ENCODE measurements around the gene MDC1. TPM values are rescaled to one million over a fixed set of nuclear protein-coding genes. Genes with fewer than 3 reads are reported as not detected.

The MDC1 gene
- total RNA-seq, 1 experiment from 2014 or later: 77.6 TPM

DNA sequence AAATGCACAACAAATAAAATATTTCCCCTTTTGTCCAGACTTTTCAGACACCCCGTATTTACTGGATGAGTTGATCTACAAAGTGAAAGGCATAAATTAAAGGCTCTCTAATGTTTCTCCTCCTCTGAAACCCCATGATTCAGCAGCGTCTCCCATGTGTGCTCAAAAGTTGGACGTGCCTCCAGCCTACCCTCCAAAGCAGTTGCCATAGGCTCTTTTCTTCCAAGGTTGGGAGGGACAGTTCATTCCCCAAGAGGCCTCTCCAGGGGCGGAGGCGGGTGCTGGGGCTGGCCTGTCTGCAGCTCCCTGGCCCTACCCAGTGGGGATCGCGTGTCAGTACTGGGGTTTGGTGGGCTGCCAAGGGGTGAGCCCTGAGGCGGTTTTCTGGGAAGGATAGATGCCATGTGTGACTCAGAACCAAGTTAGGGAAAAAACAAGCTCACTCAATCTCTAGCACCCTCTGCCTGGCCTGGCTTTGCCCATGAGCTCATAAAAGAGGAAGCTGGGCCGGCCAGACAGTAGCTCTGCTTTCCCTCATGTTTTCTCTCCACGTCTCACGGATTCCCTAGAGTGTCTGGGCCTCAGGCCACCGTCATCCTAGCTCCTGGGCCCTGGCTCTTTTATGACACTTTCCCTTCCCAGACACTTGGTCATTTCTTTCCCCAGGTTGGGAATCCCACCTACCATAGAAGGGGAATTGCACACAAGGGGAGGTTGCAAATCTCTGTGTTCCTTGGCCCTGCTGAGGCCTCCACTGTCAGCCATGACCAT, 35.3 kb upstream of the MDC1 start:
- Histone ChIP-seq H4K8ac (replicated peaks; ENCODE audit: insufficient read length, low read depth, low read length) (no peak overlapping the region), H3K79me2 (ENCODE audit: insufficient read depth, low read length) (no peaks in the 10 kb centered on the region), H2BK15ac (ENCODE audit: low read depth, low read length) (no peak overlapping the region), H3K79me1 (ENCODE audit: insufficient read depth, low read depth, low read length, poor library complexity, severe bottlenecking) (no peaks in the 10 kb centered on the region), H3K27ac (ENCODE audit: insufficient read length, low read depth, low read length) (no peak overlapping the region), H3K9me3 (ENCODE audit: control insufficient read depth, low read depth, low read length) (no peaks in the 10 kb centered on the region), H3K27me3 (ENCODE audit: insufficient read depth, low read length) (no peaks in the 10 kb centered on the region), H3K14ac (ENCODE audit: insufficient read depth, low read length) (no peak overlapping the region), H3K9ac (ENCODE audit: extremely low read depth, insufficient read length, low read length) (no peak overlapping the region), H3T11ph (ENCODE audit: low read length) (no peak overlapping the region), H3K23me2 (ENCODE audit: insufficient read length, low read depth, low read length, poor library complexity, severe bottlenecking) (no peaks in the 10 kb centered on the region), H3K56ac (ENCODE audit: insufficient read length, low read depth, low read length) (no peak overlapping the region), H4K91ac (ENCODE audit: insufficient read length, low read depth, low read length) (no peak overlapping the region), H2AK5ac (ENCODE audit: insufficient read length, low read length) (no peak overlapping the region), H2AFZ (ENCODE audit: low read length) (no peak overlapping the region), H2BK12ac (ENCODE audit: insufficient read length, low read depth, low read length) (no peak overlapping the region), H2BK120ac (ENCODE audit: low read depth, low read length, poor library complexity, severe bottlenecking) (no peak overlapping the region), H3K4ac (ENCODE audit: low read depth, low read length) (no peak overlapping the region), H4K5ac (ENCODE audit: insufficient read length, low read depth, low read length) (no peak overlapping the region), H3K4me1 (ENCODE audit: insufficient read depth, low read length) (no peaks in the 10 kb centered on the region), H3K18ac (ENCODE audit: insufficient read length, low read depth, low read length) (no peak overlapping the region), H2BK20ac (ENCODE audit: low read depth, low read length, poor library complexity, severe bottlenecking) (no peak overlapping the region), H4K20me1 (ENCODE audit: control insufficient read depth, insufficient read depth, insufficient read length) (no peaks in the 10 kb centered on the region), H2BK5ac (ENCODE audit: insufficient read length, low read length) (no peak overlapping the region), H3K4me2 (ENCODE audit: insufficient read depth, insufficient read length, low read length) (no peak overlapping the region), H3K23ac (ENCODE audit: insufficient read length, low read depth, low read length) (no peak overlapping the region)
- TF ChIP-seq, protein P1, sequence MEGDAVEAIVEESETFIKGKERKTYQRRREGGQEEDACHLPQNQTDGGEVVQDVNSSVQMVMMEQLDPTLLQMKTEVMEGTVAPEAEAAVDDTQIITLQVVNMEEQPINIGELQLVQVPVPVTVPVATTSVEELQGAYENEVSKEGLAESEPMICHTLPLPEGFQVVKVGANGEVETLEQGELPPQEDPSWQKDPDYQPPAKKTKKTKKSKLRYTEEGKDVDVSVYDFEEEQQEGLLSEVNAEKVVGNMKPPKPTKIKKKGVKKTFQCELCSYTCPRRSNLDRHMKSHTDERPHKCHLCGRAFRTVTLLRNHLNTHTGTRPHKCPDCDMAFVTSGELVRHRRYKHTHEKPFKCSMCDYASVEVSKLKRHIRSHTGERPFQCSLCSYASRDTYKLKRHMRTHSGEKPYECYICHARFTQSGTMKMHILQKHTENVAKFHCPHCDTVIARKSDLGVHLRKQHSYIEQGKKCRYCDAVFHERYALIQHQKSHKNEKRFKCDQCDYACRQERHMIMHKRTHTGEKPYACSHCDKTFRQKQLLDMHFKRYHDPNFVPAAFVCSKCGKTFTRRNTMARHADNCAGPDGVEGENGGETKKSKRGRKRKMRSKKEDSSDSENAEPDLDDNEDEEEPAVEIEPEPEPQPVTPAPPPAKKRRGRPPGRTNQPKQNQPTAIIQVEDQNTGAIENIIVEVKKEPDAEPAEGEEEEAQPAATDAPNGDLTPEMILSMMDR (conservative IDR thresholded peaks at IDR 0.05): no peak
- no peak overlapping the region for H3K4me3 Mint-ChIP-seq
- no CpG with 5 or more reads among the region's 12 CpGs for WGBS (ENCODE audit: extremely low coverage, insufficient read length, low lambda C conversion rate)
- DNase-seq: no peak
- H3K27me3 Mint-ChIP-seq (ENCODE audit: low read depth): peaks cover 3% of the 10 kb centered on the region; the same call in 1 of the 2 replicates
- H3K36me3 Mint-ChIP-seq (ENCODE audit: insufficient read depth in 1 of 3, low read depth in 3 of 3): no peaks in the 10 kb centered on the region
- peaks cover 11 to 22% of the 10 kb centered on the region in 2 experiments for H3K4me1 Mint-ChIP-seq
- H3K27ac Mint-ChIP-seq: peak overlapping the region in 2 of 3 experiments; percentile 43 to 61; a peak in 6 of 7 replicates
- no peaks in the 10 kb centered on the region for H3K9me3 Mint-ChIP-seq

Data from H9 (cell line).